C4-2B (cell line): ENCODE results near the gene VSIG10.

Experiments
- ZFX ChIP-seq: fragments of 450-650 bp; IDR thresholded peaks from 2 replicates; pipeline ENCODE4 v1.6.1; 2017
- TF ChIP-seq, protein P1 (sequence below): fragments of 450-650 bp; conservative IDR thresholded peaks from 2 replicates; pipeline ENCODE4 v1.5.1; 2017; ENCODE audit warnings: mild to moderate bottlenecking

DNA sequence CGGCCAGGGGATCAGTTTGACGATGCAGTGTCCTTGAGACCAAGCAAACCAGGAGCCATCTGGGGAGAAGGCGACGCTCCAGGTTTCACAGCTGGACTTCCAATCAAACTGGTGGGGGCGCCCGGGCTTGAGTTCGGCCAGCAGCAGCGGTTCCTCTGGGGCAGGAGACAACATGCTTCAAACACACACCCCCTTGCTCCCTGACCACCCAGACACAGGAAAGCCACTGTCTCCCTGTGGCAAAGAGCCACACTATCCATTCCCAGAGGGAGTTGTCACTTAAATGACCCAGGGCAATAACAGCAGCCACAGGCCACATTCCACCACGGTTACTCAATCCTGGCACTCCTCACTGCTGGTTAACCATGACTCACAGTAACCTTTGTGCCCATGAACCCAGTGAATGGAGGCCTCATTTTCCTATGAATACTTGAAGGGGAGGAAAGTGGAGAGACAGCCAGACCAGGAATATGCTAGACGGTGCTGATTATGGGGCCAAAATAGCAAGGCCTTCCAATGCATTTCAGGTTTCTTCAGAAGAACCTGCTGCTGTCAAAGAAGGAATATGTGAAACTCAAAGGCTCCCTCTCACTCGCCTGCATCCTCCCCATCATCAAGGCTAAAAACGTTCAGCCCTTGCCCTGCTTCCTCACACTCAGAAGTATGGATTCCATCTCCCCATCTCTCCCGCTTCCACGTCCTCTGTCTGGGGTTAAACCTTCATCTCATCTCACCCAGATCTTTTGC is 51.3 kb downstream of the VSIG10 start:
- TF ChIP-seq, protein P1, sequence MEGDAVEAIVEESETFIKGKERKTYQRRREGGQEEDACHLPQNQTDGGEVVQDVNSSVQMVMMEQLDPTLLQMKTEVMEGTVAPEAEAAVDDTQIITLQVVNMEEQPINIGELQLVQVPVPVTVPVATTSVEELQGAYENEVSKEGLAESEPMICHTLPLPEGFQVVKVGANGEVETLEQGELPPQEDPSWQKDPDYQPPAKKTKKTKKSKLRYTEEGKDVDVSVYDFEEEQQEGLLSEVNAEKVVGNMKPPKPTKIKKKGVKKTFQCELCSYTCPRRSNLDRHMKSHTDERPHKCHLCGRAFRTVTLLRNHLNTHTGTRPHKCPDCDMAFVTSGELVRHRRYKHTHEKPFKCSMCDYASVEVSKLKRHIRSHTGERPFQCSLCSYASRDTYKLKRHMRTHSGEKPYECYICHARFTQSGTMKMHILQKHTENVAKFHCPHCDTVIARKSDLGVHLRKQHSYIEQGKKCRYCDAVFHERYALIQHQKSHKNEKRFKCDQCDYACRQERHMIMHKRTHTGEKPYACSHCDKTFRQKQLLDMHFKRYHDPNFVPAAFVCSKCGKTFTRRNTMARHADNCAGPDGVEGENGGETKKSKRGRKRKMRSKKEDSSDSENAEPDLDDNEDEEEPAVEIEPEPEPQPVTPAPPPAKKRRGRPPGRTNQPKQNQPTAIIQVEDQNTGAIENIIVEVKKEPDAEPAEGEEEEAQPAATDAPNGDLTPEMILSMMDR = no peak
- no peak for TF ChIP-seq ZFX
